Activated CD8-positive, alpha-beta memory T cell treated with anti-CD3 and anti-CD28 coated beads, Interleukin-2, amount 50 U/mL, for 24 hours (primary cell): ENCODE data around the gene ACSS1.

Experiments
- DNase-seq: peaks from one replicate; pipeline ENCODE4 v3.0.0-alpha.2; 2020; ENCODE audit errors: extremely low read depth

ACSS1 gene

DNA sequence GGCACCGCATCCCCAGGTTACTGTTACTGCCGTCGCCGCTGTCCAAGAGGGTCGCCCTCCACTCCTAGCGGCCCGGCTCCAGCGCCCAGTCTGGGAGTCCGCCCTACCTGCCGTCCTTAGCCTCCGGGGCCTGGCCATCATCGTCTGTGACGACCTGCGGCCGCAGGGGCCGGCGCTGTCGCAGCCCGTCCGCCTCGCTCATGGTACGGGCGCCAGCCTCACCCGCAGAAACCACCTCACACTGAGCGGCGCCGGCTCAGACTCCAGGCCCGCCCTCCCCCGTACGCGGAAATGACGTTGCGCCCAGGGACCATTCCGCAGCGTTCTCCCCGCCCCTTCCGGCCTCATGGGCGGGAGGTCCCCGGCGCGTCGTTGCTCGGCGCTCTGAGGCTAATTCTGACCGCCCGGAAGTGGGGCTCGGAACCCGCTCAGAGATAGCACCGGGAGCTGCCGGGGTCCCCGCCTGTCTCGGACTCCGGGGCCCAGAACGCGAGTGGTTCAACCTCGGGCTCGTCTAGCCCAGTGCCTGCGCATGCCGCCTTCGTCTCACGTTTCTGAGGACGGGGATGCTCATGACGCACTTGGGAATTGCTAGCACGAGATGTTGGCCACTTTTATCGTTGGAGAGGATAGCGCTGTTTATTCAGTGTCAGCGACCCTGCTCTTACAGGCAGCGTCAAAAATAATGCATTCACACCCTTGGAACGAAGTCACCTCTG, 65.3 kb downstream of the ACSS1 start, which contains the start of gene APMAP:
APMAP (minus strand) TSS at position 265 of the 719 bp plus-strand sequence; CDS start at position 202, 63 bp downstream.
- peak; percentile 89 for DNase-seq

DNA sequence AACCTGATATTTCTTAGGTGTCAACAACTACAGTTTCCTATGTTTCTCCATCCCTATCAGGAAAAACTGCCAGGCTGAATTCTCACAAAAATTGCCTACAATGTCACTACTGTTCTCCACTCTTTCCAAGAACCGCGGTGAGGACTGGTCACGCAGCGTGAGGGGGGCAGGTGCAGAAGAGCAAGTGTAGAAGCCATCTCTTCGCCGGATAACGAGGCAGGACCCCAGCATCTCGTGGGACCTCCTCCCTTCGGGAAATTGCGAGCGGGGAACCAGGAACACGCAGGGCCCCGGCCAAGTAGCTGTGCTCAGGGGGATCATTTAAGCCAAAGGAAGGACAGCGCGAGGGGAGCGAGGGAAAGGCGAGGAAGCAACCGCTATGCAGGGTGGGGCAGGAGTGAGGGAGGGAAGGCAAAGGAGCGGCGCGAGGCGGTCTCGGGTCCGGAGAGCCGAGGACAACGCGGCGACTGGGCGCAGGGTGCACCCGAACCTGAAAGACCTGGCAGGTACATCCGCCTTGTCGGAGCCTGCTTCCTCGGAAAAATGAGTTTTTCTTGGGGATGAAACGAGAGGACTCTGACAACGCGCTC, 65.9 kb downstream of the ACSS1 start:
- DNase-seq: no peak

DNA sequence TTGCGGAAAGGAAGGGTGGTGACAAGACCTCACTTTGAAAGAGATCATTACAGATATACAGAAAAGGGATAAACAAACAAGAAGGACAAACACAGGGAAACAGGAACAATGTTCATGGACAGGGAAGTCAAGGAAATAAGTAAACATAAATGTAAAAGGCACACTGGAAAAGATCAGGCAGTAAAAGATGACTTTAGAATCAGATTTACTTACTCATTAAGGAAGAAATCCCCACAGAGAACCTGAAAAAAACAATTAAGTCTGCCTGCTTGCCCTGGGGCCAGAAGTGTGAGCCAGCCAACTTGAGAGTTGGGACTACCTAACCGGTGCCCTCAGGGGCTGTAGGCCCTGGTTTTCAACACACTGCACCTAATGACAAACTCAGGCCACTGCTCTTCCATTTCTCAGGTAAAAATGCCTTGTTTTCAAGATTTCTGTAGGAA, 67.1 kb downstream of the ACSS1 start:
- DNase-seq: no peak

DNA sequence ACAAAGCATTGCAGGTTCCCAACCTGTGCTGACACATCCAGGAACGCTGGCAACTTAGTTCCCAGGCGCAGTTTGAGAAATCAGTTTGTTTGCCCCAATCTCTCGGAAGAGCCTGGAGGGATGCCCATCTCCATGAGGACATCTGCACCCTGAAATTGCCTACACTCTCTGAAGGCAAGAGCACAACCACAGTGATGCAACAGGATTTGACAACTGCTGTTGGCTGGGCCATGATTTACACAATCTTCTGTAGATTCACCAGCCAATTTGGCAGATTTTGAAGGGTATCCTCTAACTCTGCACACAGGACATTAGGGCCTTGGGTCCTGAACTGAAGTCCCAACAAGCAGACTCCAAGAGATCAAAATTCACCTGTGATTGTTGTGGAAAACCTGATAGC, 68.8 kb downstream of the ACSS1 start:
- DNase-seq: no peak

DNA sequence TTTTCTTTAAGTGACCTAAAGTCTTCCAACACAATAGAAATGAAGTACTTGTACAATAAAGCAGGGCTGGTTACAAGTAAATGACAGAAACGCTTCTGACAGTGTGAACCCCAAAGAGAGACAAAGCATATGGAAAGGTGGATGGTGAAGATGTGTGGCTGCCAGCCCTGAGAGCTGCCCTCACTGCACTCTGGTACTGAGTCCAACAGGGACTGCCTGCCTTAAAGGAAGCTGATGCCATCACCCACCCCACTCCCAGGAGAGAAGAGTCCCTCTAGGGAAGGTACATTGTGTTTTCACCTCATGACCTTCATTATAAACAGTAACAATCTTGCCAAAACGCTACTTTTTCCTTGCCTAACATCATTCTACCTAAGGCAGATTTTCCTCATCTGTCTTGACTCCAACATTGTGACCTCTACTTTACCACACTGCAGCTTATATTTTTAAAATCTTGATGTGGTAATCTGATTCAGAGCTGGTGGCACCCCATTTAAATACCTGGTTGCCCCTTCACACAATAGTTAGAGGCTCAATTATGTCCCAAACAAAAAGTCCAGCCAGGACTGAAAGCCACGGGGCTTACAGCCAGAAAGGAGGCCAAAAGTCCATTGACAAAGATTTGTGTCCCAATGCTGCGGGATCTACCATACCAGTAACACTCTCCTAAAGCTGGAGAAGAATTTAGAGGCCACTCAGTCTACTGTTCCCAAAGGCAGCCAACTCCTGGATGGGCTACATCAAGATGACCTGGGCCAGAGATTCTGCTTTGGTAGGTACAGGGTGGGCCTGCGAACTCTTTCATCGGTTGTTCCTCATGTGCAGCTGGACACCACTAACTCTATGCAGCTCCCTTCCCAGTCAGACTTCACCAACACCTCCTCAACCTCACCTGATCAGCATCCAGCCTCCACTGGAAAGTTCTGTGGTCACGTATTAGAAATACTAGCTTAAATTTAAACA, 69.8 kb downstream of the ACSS1 start:
- no peak for DNase-seq

DNA sequence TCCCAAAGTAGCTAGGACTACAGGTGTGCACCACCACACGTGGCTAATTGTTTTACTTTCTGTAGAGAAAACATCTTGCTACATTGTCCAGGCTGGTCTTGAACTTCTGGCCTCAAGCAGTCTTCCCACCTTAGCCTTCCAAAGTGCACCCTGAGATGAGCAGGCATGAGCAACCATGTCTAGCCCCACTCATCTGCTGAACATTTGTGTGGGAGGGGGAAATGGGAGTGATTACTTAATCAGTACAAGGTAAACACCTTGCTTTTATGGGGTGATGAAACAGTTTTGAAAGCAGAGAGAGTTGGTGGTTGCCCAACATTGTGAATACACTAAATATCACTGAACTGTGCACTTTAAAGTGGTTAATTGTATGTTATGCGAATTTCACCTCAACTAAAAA, 70.7 kb downstream of the ACSS1 start:
- DNase-seq: no peak

DNA sequence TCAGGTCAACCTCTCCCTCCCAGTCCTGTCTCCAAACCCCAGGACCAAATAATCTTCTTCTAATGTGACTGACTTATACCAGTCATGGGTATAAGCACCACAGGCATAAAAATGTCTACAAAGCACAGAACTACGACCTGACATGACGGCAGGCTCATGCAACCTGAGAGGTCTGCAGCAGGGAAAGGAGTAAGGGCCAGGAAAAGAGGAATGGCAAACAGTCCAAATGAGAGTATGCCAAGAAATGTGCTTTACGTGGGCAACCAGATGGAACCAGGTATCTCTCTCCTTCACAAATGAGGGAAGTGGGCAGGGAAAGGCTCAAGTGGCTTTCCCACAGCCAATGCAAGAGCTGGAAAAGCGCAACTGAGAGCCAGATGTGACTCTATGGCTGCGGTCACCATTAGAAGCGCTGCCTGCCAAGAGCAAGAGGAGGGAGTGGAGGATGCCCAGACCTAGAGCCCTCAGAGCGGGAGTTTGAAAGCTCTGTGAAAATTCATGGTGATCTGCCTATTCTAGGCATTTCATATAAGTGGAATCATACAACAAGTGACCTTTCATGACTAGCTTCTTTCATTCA, 71.4 kb downstream of the ACSS1 start:
- DNase-seq: no peak

DNA sequence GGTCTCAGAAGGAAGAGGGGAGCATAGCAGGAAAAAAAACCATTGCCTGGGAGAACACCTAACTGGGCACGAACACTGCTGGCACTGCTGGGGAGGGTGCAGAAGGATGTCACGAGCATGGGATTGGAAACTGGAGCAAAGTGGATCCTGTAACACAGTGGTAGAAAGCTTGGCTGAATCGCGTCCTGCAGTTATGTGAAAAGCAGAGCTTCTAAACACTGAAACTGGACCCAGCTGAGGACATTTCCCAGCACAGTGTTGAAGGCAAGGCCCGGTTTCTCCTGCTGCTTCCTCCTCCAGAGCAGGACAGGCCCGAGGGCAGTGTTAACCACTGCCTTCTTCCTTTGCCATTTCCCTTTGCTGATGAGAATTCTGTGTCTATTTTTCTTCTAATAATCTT, 72.1 kb downstream of the ACSS1 start:
- no peak for DNase-seq

DNA sequence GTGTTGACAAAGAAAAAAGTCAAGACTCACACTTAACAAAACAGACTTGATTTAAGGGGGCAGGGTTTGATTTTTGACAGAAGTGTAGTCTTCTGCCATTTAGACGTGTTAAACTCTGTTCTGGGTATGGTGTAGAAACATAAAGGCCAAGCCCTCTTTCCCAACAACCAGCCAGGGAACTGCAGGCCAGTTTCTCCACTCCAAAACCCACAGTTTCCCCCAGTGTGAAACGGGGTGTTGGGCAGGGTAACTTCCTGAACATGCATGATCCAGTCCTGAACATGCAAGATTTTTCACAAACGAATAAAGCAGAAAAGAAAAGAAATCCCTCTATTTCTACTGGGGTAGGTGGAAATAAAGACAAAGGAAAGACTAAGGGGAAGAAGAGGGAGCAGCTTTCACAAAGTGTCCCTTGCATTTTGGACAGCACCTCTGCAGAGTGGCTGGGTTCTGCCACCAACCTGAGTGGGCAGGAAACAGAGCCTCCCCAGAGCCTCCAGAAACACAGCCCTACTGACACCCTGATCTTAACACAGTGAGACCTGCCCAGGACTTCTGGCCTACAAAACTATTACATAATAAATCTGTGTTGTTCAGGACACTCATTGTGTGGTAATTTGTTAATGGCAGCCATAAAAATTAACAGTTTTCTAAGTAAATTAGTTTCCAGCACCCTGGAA, 72.8 kb downstream of the ACSS1 start:
- DNase-seq: no peak

DNA sequence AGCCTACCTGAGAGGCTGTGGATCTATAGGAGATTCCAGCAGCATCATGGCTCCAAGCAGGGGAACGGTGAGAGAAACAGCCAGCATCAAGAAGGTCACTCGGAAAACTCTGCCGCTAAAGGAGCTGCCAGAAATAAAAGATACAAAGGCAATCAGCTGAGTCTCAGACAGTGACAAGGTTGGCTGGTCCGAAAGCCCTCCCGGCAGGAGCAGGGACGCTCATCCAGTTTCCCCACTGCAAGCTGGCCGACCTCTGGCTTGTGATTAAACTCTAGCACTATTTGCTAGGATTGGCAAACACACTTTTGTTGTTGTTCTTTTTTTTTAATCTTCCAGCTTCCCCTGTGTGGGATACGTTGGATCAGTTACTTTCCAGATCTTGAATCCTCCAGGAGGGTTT, 74.0 kb downstream of the ACSS1 start:
- DNase-seq: no peak

DNA sequence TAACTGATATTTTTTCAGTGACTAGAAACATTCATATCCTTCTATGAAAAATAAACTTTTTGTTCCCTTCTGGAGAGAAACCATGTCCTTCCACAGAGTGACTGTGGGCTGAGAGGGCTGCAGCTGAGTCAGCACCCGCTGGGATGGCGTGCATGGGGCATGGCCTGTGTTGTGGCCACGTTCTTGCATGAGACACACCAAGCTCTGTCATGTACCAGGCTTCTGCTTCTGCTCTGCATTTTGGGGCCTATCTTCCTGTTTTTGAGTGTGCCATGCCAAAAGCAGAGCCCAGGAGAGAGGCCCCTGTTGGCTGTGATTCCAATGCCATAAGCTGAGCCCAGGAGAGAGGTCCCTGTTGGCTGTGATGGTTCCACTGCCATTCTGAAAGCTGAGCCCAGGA, 76.1 kb downstream of the ACSS1 start:
- no peak for DNase-seq

DNA sequence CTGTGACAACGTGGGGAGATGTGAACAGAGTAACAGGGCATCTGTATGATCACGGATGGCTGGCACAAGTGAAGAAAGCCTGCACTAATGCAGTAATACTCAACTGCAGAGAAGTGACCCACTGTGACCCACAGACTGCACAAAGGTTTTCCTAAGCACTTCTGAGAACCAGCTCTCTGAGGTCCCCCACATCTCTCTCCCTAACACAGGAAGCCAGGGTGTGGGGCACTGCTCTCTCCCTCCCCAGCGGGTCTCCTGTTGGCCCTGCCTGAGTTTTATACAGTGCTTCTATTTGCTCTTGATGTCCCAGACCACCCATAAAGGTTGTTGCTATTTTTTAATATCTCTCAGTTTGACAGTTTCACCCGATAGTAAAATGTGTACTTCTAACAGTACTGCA, 76.7 kb downstream of the ACSS1 start:
- no peak for DNase-seq

DNA sequence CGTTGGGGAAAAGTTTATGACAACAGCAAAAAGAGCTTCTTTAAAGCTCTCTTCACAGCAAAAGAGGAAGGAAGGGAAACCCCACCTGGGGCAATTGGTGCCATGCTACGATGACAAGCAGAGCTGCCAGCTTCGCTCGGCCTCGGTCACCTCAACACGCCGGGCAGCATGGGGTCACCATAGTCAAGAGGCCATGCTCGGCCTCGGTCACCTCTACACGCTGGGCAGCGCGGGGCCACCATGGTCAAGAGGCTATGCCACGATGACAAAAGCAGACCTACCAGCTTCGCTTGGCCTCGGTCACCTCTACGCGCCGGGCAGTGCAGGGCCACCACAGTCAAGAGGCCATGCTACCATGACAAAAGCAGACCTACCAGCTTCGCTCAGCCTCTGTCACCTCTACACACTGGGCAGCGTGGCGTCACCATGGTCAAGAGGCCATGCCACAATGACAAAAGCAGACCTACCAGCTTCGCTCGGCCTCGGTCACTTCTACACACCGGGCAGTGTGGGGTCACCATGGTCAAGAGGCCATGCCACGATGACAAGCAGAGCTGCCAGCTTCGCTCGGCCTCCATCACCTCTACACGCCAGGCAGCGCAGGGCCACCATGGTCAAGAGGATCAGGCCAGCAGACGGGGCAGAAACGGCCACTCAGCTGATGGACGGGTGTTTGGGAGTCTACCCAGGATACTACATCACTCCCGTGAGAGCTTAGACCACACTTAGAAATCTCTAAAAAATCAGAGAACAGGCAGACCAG, 77.5 kb downstream of the ACSS1 start:
- no peak for DNase-seq

DNA sequence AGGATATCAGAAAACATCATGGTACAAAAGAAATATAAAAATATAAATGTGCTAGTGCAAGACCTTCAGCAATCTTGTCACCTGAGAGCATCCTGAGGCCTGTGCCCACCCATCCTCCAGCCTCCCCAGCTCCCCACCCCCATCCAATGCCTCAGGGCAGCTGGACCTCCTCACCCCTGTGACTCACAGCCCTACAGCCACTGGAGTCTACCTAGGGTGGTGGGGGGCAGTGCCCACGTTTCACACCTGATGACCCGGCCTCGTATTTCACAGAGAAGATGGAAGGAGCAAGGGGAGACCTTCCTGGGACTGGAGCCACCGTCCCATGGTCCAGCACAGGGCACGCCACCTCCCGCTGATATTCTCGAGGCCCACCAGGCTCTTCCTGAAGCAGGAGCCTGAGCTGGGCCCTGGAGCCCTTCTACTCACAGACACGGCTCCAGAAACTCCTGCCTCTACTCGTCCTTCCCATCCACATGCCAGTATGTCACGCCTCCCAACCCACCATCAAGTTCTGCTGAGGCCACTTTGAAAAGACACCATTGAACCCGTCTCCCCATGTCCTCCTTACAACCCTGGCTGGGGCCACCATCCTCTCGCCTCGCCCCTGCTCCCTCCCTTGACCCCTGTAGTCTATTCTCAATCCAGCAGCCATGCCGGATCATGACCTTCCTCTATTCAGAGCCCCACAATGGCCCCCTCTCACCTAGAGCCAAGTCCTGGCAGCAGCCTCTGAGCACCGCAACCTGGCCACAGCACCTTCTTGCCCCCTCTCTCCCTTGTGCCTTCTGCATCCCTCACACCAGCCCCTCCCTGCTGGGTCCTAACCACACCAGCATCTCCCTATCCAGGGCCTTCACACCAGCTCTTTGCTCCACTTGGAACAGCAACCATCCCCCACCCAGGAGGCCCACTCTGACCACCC, 78.6 kb downstream of the ACSS1 start:
- DNase-seq: no peak

DNA sequence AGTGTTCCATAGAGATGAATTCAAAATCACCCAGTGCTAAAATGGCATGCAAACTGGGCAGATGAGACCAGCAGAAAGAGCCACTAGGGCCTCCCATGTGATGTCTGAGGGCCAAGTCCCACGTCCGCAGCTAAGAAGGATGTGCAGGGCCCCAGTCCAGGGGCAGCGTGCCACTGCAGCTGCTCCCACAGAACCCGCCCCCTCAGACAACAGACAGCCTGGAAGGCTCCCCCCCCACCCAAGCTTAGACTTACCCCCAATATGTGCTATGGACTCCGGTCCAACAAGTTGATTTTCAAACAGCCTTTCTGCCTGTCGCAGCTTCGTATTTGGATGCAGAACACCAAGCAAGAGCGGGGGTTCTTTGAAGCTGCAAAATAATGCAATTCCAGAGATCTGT, 79.4 kb downstream of the ACSS1 start:
- no peak for DNase-seq

DNA sequence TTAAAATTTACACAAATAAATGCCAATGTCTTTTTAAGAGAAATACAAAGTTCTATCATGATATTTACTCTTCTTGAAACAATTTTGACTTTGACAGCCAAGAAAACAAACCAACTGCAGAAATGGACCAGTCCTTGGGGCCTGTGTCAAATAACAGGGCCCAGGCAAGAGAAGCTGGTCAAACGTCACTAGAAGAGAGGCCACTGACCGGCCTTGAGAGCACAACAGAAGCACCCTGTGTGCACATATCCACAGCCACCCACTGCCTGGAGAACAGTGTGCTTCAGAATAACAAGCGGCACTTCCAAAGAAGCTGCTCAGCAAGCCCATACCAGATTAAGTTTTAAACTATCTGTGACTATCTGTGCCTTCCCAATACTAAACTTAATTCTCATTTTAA, 80.1 kb downstream of the ACSS1 start:
- DNase-seq: no peak

DNA sequence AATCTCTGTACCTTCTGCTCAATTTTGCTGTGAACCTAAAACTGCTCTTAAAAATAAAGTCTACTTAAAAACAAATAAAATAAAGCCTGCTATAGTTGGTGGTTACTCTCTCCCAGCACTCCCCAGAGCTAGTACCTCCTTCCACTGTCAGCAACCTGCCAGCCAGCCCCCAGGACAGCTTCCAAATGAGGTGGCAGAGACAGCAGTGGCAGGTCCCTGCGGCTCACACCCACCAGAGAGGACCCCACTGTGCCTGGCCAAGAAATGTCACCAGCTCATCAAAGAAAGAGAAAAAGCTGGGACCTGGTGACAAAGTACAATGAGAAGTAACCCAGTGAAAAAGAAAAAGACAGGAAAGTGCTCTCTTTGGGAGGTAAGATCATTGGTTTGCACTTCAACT, 80.6 kb downstream of the ACSS1 start:
- no peak for DNase-seq

DNA sequence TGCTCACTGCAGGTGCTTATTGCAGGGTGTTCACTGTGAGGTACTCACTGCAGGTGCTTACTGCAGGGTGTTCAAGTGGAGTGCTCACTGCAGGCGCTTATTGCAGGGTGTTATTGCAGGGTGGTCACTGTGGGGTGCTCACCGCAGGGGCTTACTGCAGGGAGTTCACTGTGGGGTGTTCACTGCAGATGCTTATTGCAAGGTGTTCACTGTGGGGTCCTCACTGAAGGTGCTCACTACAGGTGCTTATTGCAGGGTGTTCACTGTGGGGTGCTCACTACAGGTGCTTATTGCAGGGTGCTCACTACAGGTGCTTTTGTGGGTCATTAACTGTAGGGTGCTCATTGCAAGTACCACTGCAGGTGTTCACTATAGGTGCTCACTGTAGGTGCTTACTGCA, 85.6 kb downstream of the ACSS1 start:
- DNase-seq: no peak

DNA sequence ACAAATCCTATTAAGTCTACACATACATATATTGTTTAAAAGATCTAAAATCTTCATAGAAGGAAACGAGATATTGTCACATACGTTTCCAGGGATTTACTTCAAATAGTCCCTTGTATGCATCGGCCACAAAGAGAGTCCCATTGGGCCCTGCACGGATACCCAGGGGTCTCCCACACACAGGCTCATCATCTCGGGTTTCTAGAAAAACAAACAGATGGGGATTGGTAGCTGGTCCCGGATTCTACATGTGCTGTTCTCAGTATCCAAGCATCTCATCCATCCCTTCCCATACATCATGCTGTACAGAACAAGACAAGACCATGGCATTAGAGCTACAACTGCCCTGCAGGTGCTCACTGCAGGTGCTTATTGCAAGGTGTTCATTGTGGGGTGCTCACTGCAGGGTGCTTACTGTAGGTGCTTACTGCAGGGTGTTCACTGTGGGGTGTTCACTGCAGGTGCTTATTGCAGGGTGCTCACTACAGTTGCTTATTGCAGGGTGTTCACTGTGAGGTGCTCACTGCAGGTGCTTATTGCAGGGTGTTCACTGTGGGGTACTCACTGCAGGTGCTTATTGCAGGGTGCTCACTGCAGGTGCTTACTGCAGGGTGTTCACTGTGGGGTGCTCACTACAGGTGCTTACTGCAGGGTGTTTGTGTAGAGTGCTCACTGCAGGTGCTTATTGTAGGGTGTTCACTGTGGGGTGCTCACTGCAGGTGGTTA, 86.4 kb downstream of the ACSS1 start:
- no peak for DNase-seq
